Activated CD8-positive, alpha-beta memory T cell treated with anti-CD3 and anti-CD28 coated beads for 48 hours (primary cell): ENCODE data around the gene FAM107B.

ENCODE experiments used
- DNase-seq, 3 experiments: peaks; one replicate each; pipeline ENCODE4 v3.0.0-alpha.2; 2020; ENCODE audit warnings: low read depth in 2 of 3, low spot score in 2 of 3

Gene FAM107B

DNA sequence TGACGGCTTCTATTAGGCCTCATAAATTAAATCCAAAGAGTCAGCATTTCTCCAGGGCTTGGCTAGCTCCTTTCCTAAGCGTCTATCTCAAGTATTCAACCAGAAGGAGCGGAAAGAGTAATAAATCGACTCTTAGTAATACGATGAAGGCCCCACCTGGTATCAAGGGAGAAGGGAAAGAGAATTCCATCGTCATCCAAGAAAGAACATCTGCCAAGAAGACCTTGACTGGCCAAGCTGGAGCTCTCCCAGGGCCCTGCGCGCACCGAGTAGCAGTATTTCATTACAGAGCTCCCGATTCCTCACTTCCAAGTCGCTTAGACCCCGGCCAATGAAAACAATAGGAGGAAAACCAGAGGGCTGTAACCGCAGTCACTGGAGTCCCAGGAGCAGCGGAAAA, 266.0 kb downstream of the FAM107B start:
- no peak for DNase-seq

DNA sequence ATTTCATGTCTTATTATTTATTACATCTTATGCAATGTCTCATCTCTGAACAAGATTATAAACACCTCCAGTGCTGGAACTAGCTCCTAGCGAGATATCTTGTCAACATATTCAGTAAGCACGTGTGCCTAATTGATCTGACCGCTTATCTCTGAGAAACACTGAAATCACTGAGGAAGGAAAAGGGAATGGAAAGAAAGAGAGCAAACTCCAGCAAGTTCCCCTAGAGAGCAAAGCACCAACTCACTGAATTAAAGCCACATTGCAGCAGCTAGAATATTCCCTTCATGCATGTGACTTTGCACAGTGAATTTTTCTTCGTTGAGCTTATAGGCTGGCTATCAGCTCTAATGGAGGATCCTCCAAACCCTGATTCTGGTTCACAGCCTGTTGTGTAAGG, 266.9 kb downstream of the FAM107B start:
- DNase-seq: no peak

DNA sequence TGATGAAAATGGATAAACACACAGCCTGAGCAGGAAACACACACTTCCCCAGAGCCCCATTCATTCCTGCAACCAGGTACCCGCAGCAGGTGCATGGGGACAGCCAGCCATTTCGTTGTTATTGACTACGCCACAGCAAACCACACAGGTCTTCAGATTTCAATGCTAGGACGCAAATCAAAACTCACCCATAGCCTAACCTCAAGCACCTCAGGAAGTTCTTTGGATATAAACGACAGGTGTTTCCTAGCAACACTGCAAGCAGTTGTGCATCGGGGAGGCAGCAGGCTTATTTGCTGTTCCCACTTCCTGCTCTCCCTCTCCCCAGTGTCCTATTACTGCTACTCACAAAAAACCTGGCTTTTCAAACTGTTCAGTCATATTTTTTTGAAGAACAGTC, 267.5 kb downstream of the FAM107B start:
- no peak for DNase-seq

DNA sequence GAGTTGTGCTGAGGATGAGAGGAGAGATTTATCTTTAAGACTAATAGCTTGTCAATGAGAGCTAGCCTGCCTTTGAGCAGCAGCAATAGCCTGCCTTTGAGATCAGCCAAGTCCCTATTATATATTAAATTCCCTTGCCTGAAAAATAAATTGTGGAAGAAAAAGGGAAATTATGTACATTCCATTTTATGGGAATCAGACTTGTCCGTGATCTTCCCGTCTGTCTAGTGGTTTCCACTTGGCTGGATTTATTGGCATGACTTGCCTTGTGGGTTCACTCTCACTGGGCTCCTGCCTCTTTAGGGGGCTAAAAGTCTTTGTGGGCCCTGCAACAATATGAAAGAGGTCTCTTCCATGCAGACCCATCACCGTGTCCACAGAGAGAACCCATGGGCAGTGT, 272.3 kb downstream of the FAM107B start:
- no peak for DNase-seq

DNA sequence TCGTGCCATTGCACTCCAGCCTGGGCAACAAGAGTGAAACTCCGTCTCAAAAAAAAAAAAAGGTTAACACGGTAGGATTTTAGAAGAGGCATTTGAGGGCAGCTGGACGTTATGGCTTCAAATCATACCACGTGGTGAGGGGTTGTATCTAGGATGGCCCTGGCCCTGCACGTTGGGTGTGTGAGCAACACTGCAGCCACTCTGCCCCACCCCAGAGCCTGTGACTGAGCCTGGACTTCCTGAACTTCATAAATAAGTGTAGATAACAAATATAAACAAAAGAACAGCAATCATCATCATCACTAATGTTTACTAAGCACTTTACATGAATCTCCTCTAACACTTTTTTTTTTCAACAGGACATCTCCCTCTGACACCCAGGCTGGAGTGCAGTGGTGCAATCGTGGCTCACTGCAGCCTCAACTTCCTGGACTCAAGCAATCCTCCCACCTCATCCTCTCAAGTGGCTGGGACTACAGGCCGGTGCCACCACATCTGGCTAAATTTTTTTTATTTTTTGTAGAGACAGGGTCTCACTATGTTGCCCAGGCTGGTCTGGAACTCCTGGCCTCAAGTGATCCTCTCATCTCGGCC, 274.4 kb downstream of the FAM107B start:
- DNase-seq: no peak

DNA sequence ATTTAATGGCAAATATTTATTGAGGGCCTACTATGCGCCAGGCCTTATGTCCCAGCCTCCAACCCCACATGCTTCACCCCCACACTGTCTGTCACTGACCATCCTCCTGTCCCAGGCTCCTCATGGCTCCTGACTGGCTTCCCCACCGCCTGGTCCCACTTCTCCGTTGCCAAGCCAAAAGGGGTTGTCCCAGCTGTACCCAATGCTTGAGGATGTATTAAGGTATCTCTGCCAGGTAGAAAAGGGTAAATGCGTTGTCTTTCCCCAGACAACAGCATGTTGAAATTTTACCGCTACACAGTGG, 275.1 kb downstream of the FAM107B start:
- DNase-seq: no peak

DNA sequence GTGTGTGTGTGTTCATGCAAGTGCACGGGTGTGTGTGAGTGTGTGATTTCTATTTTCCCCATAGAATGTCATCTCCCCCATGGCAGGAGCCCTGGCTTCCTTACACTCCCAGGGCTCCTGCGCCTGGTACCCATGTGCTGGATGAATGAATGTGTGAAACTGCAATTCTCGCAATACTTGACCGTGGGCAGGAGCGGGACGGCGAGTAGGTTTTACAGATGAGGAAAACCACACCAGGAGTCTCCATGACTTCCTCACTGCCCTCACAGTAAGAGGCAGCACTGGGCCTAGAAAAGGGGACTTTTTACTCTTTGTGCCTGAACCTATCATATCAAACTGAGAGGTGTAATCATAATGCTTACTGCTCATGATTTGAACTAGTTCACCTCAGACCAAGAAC, 276.4 kb downstream of the FAM107B start:
- no peak for DNase-seq

DNA sequence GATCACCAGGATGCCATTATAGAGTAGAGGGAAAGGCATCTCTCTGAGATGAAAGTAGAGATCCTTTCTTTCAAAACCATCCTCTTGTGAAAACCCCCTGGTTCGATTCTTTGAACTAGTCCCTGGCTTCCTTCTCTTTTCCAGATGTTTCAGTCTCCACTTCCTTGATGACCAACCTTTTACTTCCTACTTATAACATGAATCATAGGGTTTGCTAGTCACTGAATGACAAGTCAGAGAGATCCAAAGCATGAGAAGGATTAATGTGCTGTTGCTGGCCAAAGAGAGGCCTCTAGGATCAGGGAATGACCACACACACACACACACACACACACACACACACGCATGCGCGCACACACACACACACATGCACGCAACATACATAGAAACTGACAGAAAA, 282.9 kb downstream of the FAM107B start:
- no peak for DNase-seq

DNA sequence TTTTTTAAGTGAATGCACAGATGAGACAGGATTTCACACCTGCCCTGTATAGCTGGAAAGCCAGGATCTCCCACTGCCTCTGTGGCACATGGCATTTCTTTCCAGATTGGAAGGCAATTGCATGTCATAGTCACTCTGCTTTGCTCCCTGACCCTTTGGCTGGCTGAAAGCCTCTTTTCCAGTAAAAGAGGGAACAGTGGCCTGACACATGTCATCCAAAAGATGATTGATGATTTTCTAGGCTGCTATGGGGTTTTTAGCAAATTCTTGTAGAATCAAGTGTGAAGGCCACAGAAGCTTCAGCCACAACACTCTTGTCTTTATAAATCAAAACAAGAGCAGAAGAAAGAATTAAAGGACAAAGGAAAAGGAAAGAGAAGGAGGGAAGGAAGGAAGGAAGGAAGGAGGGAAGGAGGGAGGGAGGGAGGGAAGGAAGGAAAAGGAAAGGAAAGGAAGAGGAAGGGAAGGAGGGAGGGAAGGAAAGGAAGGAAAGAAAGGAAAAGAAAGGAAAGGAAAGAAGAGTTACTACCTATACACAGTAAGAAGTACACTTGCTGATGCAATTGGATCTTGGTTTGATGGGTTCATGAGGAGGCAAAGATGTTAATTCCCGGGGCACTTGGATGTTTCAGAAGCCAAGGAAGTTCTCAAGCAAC, 285.0 kb downstream of the FAM107B start:
- no peak for DNase-seq

DNA sequence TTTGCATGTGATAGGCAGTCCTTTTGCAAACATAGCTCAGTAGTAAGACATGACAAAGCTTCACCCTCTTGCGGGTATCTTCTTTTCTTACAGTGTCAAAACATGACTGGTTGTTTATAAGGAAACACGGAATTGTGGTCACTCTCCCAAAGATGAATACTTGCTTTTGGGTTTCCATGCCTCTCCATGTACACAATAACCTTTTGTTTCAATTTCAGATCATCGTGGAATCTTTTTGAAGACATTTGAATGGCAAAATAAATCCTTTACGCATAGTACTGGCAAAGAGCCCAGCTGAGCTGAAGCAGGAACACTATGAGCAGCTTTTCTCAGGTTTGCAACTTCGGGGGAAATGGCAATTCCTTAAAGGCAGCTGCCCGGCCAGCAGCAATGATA, 287.2 kb downstream of the FAM107B start:
- no peak for DNase-seq

DNA sequence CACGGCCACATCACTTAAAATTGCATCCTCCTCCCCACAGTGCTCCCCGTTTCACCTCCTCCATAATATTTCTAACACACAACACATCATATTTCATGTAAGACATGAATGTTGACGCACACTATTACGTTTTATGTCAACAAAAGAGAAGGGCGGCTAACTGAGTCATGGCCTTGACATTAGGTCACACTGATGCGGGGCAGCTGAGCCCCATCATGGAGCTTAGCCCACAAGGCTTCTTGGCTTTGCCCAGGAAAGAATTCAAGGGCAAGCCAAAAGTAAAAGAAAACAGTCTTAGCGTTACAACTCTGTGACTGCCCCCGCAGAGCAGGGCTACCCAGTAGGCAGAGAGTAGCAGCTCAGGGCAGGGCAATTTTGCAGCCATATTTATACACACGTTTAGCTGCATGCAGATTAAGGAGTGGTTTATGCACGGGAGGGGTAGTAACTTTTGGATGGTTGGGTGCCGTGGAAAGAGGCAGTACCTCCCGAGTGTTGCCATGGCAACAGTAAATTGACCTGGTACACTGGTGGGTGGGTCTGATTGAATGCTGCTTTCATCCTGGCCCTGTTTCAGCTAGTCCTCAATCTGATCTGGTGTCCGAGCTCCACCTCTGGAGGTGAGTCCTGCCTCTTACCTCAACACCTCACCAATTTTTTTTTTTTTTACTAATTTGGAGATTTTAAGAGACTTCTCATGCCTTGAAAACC, 287.8 kb downstream of the FAM107B start:
- DNase-seq: no peak

DNA sequence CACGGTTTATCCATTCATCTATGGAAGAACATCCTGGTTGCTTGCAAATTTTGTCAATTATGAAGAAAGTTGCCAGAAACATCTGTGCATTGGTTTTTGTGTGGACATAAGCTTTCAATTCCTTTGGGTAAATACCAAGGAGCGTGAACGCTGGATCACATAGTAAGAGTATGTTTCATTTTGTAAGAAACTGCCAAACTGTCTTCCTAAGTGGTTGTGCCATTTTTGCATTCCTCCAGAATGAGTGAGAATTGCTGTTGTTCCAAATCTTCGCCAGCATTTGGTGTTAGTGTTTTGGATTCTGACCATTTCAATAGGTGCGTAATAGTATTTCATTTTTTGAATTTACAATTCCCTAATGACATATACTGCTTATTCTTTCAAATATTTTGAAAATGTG, 288.7 kb downstream of the FAM107B start:
- DNase-seq: no peak

DNA sequence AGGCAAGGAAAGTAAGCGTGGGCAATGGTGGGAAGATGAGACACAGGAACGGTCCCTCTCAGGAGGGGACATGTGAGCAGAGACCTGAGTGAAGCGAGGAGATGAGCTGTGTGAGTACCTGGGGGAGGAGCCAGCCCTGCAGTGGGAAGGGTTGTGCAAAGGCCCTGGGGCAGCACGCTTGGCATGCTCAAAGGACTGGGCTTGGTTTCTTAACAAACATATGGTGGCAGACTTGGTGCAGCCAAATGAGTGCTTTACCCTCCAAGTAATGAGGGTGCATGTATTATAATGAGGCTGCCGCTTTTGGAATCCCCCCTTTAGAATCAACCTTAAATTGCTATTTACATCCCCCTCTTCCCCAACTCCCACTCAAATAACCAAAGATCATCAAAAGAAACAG, 291.3 kb downstream of the FAM107B start:
- DNase-seq: no peak

DNA sequence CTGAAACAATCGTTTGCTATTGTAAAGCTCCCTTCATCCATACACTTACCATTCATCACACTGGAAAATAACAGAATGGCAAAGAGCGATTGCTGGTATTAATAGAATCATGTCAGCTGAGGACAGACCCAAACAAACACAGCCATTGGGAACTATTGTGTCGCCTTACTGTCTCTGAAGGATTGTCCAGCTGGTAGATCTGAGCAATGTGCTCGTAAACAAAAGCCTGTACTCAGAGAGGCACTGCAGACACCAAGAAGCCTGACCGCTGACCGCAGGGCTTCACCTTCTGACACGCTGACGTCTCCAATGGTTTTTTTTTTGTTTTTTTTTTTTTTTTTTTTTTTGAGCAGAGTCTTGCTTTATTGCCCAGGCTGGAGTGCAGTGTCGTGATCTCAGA, 292.9 kb downstream of the FAM107B start:
- no peak for DNase-seq

DNA sequence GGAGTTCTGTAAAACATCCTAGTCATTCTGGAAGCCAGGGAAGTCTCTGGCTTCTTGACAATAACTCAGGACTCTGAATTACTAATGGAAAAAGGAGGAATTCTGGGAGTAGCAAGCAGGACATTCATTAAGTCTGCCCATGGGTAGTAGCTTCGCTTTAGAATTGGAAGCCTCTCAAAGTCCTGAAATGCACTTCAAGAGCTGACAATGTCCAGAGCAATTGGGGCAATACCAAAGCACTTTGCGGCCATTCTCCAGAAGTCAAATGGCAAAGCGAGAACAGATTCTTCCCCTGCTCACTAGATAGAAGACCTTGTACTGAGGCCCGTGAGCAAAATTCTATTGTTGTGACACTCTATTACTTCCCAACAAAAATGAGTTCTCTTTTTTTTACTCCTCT, 293.7 kb downstream of the FAM107B start:
- no peak for DNase-seq

DNA sequence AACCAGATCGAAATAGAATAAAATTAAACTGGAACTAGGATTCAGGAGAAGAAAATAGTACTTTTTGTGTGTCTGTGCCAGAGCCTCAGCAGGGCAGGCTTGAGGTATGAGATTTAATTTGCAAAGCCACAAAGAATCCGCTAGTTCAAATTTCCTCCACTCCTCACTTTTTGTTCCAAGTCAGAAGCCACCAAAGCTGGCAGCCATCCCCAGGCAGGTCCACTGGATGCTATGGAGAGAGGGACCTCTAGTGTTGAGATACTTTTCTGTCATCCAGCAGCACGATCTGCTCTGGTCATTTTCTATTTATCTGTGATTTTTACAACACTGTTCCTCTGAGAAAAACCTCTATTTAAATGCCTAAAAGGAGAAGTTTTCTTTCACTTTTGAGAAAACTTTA, 296.1 kb downstream of the FAM107B start:
- DNase-seq: no peak

DNA sequence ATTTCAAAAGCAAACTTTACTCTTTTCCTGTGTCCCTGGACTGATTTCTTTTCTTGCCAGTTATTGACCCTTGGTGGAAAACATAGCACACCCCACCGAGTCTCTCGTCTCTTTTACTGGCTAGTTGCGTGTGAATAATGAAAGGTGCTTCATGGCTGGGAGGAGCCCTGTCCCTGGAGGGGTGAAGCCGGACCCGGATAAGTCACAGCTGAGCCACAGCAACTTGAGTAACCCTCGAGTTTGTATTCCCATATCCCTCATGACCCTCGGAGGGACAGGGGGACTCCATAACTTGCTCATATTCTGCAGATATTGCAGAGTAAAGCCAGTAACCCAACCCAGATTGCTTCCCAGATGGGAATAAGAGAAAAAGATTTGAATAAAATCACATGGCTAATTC, 296.5 kb downstream of the FAM107B start:
- DNase-seq: no peak

DNA sequence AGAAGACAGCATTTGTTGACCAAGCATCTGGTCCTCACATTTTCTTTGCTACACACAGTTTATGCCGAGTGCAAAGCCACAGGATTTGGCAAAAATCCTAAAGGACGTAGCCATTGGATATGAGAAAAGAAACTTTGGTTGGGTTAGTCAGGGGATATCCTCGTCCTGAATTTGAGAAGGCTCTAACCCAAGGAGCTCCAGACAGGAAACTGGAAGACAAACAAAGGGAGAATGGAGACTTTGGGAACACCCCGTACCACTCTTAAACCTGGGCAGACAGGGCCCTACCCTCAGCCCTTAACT, 297.3 kb downstream of the FAM107B start:
- DNase-seq: no peak

DNA sequence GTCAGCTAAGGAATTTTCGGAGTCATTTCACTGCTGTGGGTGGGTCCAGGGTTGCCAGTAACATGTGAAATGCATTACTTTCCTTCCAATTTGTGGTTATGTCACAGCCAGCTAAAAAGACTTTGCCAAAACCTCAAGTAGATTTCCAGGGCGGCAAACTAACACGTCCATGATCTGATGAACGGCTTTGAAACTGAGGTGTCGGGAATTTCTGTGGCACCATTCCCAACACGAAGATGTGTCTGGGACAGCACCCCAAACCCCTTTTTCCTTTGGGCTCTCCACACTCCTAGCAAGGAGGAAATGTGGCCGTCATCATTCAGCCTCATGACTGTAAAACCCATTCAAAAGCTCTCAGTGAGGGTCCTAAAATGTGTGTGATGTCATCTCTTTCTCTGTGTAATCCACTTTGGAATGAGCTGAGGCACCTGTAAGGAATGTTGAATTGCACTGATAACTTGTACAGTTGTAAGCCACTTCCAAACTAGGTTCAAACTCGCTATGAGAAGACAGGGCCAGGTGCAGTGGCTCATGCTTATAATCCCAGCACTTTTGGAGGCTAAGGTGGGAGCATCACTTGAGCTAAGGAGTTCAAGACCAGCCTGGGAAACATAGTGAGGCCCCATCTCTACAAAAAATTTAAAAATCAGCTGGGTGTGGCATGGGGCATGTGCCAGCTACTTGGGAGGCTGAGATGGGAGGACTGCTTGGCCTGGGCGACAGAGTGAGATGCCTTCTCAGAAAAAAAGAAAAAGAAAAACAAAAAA, 297.9 kb downstream of the FAM107B start:
- no peak for DNase-seq

DNA sequence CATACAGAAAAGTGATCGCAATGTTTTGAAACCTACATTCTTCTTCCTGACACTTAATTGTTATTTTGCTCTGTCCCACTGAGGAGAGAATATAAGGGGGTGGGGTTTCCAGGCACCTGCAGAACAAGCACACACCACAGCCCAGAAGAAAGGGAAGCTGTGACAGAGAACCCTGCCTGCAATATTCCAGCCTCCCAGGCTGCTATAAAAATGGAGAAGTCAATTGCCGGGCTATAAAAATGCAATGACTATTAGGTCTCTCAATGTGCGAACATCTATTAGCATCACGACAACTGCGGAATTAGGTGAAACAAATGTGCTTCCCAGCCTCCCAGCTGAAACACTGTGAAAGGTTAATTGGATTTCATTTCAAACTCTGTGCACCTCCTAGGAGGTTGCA, 298.7 kb downstream of the FAM107B start:
- no peak for DNase-seq

DNA sequence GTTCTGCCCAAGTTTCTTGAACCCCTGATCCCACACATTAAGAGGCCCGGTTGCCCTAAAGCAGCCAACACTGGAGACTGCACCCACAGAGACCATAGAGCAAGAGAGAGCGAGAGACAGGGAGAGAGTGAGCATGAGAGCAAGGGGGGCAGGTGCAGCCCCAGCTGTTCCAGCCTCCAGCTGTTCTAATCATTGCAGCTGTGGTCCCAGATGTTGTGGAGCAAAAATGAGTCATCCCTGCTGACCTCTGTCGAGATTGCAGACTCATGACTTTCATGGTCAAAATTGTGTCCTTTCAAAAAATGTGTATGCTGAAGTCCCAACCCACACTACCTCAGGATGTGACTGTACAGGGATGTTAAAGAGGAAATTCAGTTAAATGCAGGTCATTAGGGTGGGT, 300.0 kb downstream of the FAM107B start:
- no peak for DNase-seq

DNA sequence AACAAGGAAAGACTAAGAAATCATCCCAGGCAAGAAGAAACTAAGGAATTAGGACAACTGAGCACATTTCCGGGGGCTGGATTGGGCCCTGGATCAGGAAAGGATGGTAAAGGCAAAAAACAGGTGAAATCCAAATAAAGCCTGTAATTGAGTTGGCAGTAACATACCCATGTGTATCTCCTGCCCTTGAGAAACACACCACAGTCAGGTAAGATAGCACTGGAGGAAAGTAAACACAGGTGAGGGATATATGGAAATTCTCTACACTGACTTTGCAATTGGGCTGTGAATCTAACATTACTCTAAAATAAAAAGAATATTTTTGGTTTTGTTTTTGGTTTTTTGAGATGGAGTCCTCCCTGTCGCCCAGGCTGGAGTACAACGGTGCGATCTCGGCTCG, 303.8 kb downstream of the FAM107B start:
- DNase-seq: no peak
